ENCODE measurements around the gene SGF29.

DNA sequence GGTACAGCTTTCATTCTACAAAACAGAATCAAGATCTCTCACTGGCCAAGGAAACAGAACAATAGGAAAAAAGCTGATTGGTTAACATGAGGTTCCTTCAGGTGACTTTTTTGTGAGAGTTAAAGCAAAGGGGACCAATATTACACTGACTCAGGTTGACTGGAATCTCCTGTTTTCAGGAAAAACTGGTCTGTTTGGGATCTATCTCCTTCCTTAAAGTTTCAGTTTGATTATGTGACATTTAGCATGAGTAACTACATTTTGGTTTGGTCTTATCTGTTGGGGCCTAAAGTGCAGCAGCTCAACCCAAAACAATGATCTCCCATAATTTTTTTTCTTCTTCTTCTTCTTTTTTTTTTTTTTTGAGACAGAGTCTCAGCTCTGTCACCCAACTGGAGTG is 24.6 kb upstream of the SGF29 start:
- TF ChIP-seq, protein P1, sequence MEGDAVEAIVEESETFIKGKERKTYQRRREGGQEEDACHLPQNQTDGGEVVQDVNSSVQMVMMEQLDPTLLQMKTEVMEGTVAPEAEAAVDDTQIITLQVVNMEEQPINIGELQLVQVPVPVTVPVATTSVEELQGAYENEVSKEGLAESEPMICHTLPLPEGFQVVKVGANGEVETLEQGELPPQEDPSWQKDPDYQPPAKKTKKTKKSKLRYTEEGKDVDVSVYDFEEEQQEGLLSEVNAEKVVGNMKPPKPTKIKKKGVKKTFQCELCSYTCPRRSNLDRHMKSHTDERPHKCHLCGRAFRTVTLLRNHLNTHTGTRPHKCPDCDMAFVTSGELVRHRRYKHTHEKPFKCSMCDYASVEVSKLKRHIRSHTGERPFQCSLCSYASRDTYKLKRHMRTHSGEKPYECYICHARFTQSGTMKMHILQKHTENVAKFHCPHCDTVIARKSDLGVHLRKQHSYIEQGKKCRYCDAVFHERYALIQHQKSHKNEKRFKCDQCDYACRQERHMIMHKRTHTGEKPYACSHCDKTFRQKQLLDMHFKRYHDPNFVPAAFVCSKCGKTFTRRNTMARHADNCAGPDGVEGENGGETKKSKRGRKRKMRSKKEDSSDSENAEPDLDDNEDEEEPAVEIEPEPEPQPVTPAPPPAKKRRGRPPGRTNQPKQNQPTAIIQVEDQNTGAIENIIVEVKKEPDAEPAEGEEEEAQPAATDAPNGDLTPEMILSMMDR (IDR thresholded peaks at IDR 0.05; ENCODE audit: low read depth, low read length), result no peak
- no peak for TF ChIP-seq EZH2phosphoT487 (IDR thresholded peaks at IDR 0.05; ENCODE audit: low read depth)

Measured in OCI-LY3 (cell line).